ENCODE results near the gene MTLN. TPM values are rescaled to one million over a fixed set of nuclear protein-coding genes. Genes with fewer than 3 reads are reported as not detected.
A peak's percentile ranks its signal among the peaks of the same experiment; 100 is the strongest.

Gene MTLN
- total and polyA plus RNA-seq, 2 of the 13 experiments (the other 11 are each of a cell fraction or from before 2014, with no cell fraction given): 37.1 to 50.4 TPM

DNA sequence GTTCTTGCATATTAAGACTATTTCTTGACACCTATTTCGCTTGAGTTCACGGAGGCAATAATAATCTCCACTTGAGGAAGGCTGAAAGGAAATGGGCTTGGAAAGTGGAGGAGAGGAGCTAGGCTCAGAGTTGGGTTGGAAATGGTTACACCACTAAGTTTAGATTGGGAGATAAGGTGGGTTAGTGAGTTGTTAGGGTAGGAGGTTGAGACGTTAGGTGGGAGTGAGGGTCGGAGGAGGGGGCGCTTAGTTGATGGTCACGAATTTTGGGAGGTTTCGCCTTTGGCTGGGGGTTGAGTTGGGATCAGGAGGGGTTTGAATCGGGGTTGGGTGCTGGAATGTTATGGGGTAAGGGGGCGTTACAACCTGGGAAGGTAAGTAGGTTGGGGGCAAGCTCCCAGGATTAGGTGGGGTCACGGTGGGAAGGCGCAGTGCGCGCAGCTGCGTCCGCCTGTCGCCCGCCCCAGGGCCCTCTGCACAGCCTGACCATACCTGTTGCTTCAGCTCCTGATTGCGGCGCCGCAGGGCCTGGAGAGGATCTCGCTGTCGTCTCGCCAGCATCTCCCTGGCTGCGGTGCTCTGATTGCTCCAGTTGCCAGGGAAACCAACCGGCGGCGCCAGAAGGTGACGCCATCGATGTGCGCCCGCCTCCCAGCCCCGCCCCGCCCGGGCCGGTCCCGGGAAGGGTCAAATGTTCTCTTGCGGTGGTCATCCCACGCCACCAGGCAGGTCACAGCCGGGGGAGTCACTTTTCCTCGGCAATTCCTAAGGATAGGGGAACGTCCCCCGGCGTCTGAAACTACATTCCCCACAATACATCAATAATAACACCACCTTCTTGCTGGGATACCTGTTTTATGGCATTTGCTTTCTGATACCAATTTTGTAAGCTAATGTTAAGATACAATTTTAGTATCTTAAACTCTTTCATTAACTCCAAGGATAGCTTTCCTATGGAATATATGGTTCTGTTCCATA lies 7.7 kb downstream of the MTLN start, which contains the start of gene NPHP1 (continued):
- TF ChIP-seq ZFP37 (CRISPR knock-in tag; IDR thresholded peaks at IDR 0.05; ENCODE audit: borderline replicate concordance): 0 out of 2 replicates have a peak, but pooled peaks have one; percentile 68
- no peak for TF ChIP-seq ZNF530 (CRISPR knock-in tag; IDR thresholded peaks at IDR 0.05; ENCODE audit: low read depth)
- TF ChIP-seq ZNF598 (CRISPR knock-in tag; IDR thresholded peaks at IDR 0.05; ENCODE audit: borderline replicate concordance): peak; percentile 80; the same call in 1 of the 2 replicates
- TF ChIP-seq CSRNP2 (CRISPR knock-in tag; conservative IDR thresholded peaks at IDR 0.05; ENCODE audit: low read depth): no peak
- TF ChIP-seq RXRA (CRISPR knock-in tag; IDR thresholded peaks at IDR 0.05): peak; percentile 76
- TF ChIP-seq SMARCE1 (IDR thresholded peaks at IDR 0.05; ENCODE audit: borderline replicate concordance): no peak
- no peak for TF ChIP-seq ZNF414 (CRISPR knock-in tag; IDR thresholded peaks at IDR 0.05)
- TF ChIP-seq HNF1B (CRISPR knock-in tag; IDR thresholded peaks at IDR 0.05): peak; percentile 45; the same call in 1 of the 2 replicates
- no peak for TF ChIP-seq ZBTB42 (CRISPR knock-in tag; IDR thresholded peaks at IDR 0.05)
- TF ChIP-seq, protein P1, sequence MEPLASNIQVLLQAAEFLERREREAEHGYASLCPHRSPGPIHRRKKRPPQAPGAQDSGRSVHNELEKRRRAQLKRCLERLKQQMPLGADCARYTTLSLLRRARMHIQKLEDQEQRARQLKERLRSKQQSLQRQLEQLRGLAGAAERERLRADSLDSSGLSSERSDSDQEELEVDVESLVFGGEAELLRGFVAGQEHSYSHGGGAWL (CRISPR knock-in tag; IDR thresholded peaks at IDR 0.05): peak; percentile 87
- TF ChIP-seq MEF2D (CRISPR knock-in tag; IDR thresholded peaks at IDR 0.05): peak; percentile 51
- TF ChIP-seq RCOR2 (CRISPR knock-in tag; IDR thresholded peaks at IDR 0.05): 0 out of 2 replicates have a peak, but pooled peaks have one; percentile 51
- TF ChIP-seq MED1 (CRISPR knock-in tag; IDR thresholded peaks at IDR 0.05): peak; percentile 76
- no peak for TF ChIP-seq ZNF510 (CRISPR knock-in tag; IDR thresholded peaks at IDR 0.05; ENCODE audit: low read depth)
- peak; percentile 89; the same call in 1 of the 2 replicates for TF ChIP-seq ZNF788 (CRISPR knock-in tag; IDR thresholded peaks at IDR 0.05; ENCODE audit: borderline replicate concordance)
- TF ChIP-seq, protein P2, sequence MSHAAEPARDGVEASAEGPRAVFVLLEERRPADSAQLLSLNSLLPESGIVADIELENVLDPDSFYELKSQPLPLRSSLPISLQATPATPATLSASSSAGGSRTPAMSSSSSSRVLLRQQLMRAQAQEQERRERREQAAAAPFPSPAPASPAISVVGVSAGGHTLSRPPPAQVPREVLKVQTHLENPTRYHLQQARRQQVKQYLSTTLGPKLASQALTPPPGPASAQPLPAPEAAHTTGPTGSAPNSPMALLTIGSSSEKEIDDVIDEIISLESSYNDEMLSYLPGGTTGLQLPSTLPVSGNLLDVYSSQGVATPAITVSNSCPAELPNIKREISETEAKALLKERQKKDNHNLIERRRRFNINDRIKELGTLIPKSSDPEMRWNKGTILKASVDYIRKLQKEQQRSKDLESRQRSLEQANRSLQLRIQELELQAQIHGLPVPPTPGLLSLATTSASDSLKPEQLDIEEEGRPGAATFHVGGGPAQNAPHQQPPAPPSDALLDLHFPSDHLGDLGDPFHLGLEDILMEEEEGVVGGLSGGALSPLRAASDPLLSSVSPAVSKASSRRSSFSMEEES (CRISPR knock-in tag; IDR thresholded peaks at IDR 0.05): no peak; the same call in 1 of the 2 replicates
- no peak for TF ChIP-seq ATF4 (CRISPR knock-in tag; IDR thresholded peaks at IDR 0.05)
- TF ChIP-seq ZNF720 (CRISPR knock-in tag; IDR thresholded peaks at IDR 0.05): no peak
- peak; percentile 99 for TF ChIP-seq KAT8 (CRISPR knock-in tag; IDR thresholded peaks at IDR 0.05)

All from HepG2 (cell line).